NT2/D1 (cell line): ENCODE measurements around the gene BET1L.

ENCODE experiments used
- SUZ12 ChIP-seq: IDR thresholded peaks from 2 replicates; pipeline ENCODE4 v1.6.1; 2011; ENCODE audit not compliant: insufficient read length, insufficient read depth; ENCODE audit errors: extremely low read depth
- YY1 ChIP-seq: IDR thresholded peaks from 2 replicates; pipeline ENCODE4 v1.6.1; 2011; ENCODE audit not compliant: insufficient read length, insufficient read depth
- ZNF274 ChIP-seq: IDR thresholded peaks from 2 replicates; pipeline ENCODE4 v1.6.1; 2011; ENCODE audit warnings: mild to moderate bottlenecking, low read depth, low read length

- TF ChIP-seq YY1, result no peak
- TF ChIP-seq ZNF274, result no peak
- no peak for TF ChIP-seq SUZ12
Observed at GRCh38 chr11:253160-253885, 46.1 kb upstream of the BET1L start.
